C4-2B (cell line): ENCODE measurements around the gene KRTAP10-3.

ENCODE experiments used
- H3K27ac ChIP-seq: fragments of 450-650 bp; 2 replicates; pipeline ENCODE4 v1.5.1; 2017
- ZFX ChIP-seq: fragments of 450-650 bp; IDR thresholded peaks from 2 replicates; pipeline ENCODE4 v1.6.1; 2017
- TF ChIP-seq, protein P1 (sequence below): fragments of 450-650 bp; conservative IDR thresholded peaks from 2 replicates; pipeline ENCODE4 v1.5.1; 2017; ENCODE audit warnings: mild to moderate bottlenecking

The KRTAP10-3 gene

DNA sequence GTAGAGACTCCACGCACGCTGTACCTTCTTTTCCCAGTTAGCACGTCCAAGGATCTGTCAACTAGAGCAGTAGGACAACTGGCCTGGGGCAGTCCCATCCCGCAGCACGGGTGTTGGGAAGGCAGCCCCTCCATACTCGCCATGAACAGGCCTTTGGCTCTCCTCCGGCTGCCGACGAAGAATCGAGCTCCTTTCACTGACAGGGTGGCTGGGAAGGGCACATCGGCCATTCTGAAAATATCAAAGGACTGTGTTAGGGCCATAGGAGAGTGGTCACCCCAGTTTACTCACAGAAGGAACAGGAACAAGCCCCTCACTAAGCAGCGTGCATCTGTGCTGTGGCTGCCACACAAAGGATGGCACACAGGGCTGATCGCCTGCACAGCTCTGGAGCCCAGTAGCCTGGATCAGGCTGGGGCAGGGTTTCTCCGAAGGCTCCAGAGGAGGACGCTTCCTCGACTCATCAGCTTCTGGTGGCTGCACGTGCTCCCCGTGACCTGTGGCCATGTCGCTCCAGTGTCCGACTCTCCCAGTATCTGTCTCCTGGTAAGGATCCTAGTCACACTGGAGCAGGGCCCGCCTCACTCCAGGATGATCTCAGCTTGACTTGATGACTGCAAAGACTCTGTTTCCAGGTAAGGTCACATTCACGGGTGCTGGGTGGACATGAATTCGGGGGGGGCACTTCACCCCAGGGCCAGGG lies 27.5 kb downstream of the KRTAP10-3 start:
- H3K27ac ChIP-seq = no peak overlapping the region
- TF ChIP-seq ZFX = no peak
- TF ChIP-seq, protein P1, sequence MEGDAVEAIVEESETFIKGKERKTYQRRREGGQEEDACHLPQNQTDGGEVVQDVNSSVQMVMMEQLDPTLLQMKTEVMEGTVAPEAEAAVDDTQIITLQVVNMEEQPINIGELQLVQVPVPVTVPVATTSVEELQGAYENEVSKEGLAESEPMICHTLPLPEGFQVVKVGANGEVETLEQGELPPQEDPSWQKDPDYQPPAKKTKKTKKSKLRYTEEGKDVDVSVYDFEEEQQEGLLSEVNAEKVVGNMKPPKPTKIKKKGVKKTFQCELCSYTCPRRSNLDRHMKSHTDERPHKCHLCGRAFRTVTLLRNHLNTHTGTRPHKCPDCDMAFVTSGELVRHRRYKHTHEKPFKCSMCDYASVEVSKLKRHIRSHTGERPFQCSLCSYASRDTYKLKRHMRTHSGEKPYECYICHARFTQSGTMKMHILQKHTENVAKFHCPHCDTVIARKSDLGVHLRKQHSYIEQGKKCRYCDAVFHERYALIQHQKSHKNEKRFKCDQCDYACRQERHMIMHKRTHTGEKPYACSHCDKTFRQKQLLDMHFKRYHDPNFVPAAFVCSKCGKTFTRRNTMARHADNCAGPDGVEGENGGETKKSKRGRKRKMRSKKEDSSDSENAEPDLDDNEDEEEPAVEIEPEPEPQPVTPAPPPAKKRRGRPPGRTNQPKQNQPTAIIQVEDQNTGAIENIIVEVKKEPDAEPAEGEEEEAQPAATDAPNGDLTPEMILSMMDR = no peak

DNA sequence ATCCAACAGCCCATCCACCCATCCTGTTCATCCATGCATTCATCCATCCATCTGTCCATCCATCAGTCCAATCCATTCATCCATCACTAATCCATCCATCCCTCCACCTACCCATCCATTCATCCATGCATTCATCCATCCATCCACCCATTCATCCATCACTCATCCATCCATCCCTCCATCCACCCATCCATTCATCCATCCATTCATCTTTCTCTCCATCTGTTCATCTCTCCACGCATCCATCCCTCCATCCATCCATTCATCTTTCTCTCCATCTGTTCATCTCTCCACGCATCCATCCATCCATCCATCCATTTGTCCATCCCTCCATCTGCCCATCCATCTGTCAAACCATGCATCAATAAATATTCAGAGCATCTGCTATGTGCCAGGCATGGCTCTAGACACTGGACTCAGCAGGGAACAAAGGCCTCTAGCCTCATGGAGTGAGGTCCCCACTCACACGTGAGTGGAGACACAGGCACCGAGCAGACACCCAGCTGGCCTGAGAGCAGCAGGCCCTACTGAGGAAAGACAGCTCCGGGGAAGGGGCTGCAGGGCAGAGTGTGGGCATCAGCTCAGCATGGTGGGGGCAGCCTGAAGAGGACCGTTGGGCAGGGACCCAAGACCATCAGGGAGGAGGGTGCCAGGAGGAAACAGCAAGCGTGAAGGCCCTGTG lies 28.2 kb downstream of the KRTAP10-3 start:
- no peak overlapping the region for H3K27ac ChIP-seq
- TF ChIP-seq, protein P1 = no peak
- no peak for TF ChIP-seq ZFX

DNA sequence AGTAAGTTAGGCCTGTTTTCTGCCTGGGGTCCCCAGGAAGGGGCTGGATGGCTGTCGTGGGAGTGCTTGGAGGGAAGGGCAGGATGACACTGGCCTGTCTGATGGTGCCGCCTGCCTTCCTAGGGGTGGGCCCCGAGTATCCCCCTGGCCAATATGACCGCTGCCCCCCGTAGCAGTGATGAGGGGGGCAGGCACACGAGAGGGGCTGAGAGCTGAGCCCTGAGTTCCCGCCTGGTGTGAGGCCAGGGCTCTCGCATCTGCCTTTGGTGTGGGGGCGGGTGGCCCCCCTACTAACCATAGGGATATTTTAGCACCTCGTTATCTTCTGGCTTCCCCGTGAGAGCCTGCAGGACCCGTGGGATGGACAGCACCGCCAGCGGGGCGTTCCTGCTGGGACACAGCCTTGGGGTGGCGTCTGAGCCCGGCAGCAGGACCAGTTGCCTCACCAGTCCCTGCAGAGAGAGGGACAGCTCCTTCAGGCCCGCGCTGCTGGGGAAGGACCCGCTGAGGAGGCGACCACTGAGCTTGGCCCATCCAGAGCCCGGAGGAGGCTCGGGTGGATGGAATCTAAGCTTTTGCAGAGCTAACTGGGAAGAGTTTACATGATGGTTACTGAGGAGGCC lies 29.0 kb downstream of the KRTAP10-3 start:
- H3K27ac ChIP-seq = no peak overlapping the region
- TF ChIP-seq, protein P1 = no peak
- no peak for TF ChIP-seq ZFX

DNA sequence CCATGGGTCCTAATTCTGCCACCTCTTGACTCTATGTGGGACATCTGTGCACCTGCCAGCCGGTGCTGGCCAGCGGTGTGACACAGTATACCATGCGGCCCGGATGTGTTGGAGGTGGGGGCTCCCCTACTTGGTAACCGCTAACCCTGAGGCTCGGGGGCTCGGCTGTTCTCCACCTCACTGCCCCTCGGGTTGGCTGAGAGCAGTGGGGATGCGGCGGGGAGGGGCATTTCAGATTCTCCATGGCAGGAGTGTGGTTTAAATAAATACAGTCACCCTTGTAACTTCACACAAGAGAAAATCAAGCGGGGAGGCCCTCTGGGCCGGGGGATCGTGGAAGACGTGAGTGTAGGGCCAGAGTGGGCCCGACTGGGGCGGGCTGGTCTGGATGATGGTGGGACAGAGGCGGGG lies 29.6 kb downstream of the KRTAP10-3 start:
- no peak overlapping the region for H3K27ac ChIP-seq
- TF ChIP-seq, protein P1 = no peak
- no peak for TF ChIP-seq ZFX

GRCh38 chr21:44528634-44528995 lies 30.0 kb downstream of the KRTAP10-3 start:
- no peak for TF ChIP-seq ZFX
- TF ChIP-seq, protein P1 = no peak

GRCh38 chr21:44527983-44528633 lies 30.5 kb downstream of the KRTAP10-3 start:
- H3K27ac ChIP-seq = no peak overlapping the region
- TF ChIP-seq, protein P1 = no peak
- no peak for TF ChIP-seq ZFX

More at GRCh38 chr21:44528634-44528995, 30.0 kb downstream of the KRTAP10-3 start:
- no peak overlapping the region for H3K27ac ChIP-seq
